ENCODE results near the gene KCNH4.

- TF ChIP-seq POLR2AphosphoS5 (IDR thresholded peaks at IDR 0.05; ENCODE audit: low read depth, low read length) (no peak), POLR2A (IDR thresholded peaks at IDR 0.05; ENCODE audit: low read depth, low read length) (no peak)
Observed at GRCh38 chr17:42107124-42107523, 73.8 kb downstream of the KCNH4 start.

All from GM12891 (cell line).